Osteoblast (primary cell): Measurements from ENCODE around the gene RBM44. TPM values are rescaled to one million over a fixed set of nuclear protein-coding genes. Genes with fewer than 3 reads are reported as not detected.
A peak's percentile ranks its signal among the peaks of the same experiment; 100 is the strongest.

Source experiments
- DNase-seq: peaks from one replicate; pipeline ENCODE4 v3.0.0; 2011; ENCODE audit warnings: low spot score, mixed read lengths; ENCODE audit not compliant: insufficient read length; ENCODE audit errors: missing footprints
- H2AFZ ChIP-seq: 2 replicates; pipeline ENCODE4 v1.6.0; 2011; ENCODE audit warnings: mild to moderate bottlenecking, low read length
- H3K27ac ChIP-seq: 2 replicates; pipeline ENCODE4 v1.5.1; 2011; ENCODE audit warnings: mild to moderate bottlenecking, low read depth, low read length, moderate library complexity
- H3K27me3 ChIP-seq: 2 replicates; pipeline ENCODE4 v1.6.0; 2012; ENCODE audit warnings: mild to moderate bottlenecking, control low read depth, inconsistent platforms, low read length, moderate library complexity; ENCODE audit not compliant: insufficient read depth
- H3K36me3 ChIP-seq: 2 replicates; pipeline ENCODE4 v1.5.1; 2011; ENCODE audit warnings: mild to moderate bottlenecking, low read length, control low read depth, moderate library complexity; ENCODE audit not compliant: insufficient read depth
- H3K4me1 ChIP-seq: 2 replicates; pipeline ENCODE4 v1.5.1; 2011; ENCODE audit warnings: mild to moderate bottlenecking, low read length, control low read depth, moderate library complexity; ENCODE audit not compliant: insufficient read depth
- H3K4me2 ChIP-seq: 2 replicates; pipeline ENCODE4 v1.6.0; 2011; ENCODE audit warnings: mild to moderate bottlenecking, low read length; ENCODE audit not compliant: insufficient read depth
- H3K4me3 ChIP-seq: fragments of 200-600 bp; sonication (generic); 3 replicates; pipeline ENCODE4 v1.5.1; 2012; ENCODE audit warnings: mild to moderate bottlenecking, low read length, inconsistent platforms; ENCODE audit not compliant: insufficient read depth
- H3K79me2 ChIP-seq: 2 replicates; pipeline ENCODE4 v1.6.0; 2012; ENCODE audit warnings: mild to moderate bottlenecking, low read length, control low read depth, inconsistent platforms; ENCODE audit not compliant: insufficient read depth
- H3K9me3 ChIP-seq: 2 replicates; pipeline ENCODE4 v1.5.1; 2011; ENCODE audit warnings: low read depth, low read length, control low read depth
- H4K20me1 ChIP-seq: 2 replicates; pipeline ENCODE4 v1.6.0; 2012; ENCODE audit warnings: mild to moderate bottlenecking, low read length, control low read depth; ENCODE audit not compliant: insufficient read depth
- CTCF ChIP-seq: IDR thresholded peaks from 2 replicates; pipeline ENCODE4 v1.5.1; 2011; ENCODE audit warnings: mild to moderate bottlenecking, low read depth, low read length, moderate library complexity; ENCODE audit errors: extremely low read depth
- total RNA-seq: library from RNA; depleted of rRNA; stranded (reverse); fragments of >200 nt; gene quantifications from 2 replicates; pipeline ENCODE4 v1.2.3, GENCODE V29; 2012

Gene RBM44
- total RNA-seq, 1 donor: 0.72 TPM

GRCh38 chr2:237879058-237879430 is 80.5 kb downstream of the RBM44 start:
- H2AFZ ChIP-seq: no peak overlapping the region
- no peak overlapping the region for H3K4me2 ChIP-seq
- no peaks in the 10 kb centered on the region for H3K36me3 ChIP-seq
- no peaks in the 10 kb centered on the region for H3K9me3 ChIP-seq
- no peaks in the 10 kb centered on the region for H4K20me1 ChIP-seq
- DNase-seq: no peak
- no peak for TF ChIP-seq CTCF
- no peaks in the 10 kb centered on the region for H3K27me3 ChIP-seq
- no peak overlapping the region for H3K27ac ChIP-seq
- peaks cover 20% of the 10 kb centered on the region for H3K4me1 ChIP-seq
- no peak overlapping the region for H3K4me3 ChIP-seq
- H3K79me2 ChIP-seq: no peaks in the 10 kb centered on the region

- Histone ChIP-seq H3K4me3 (no peak overlapping the region), H3K4me2 (no peak overlapping the region), H3K27ac (no peak overlapping the region), H3K9me3 (no peaks in the 10 kb centered on the region), H3K4me1 (peaks cover 9% of the 10 kb centered on the region), H3K36me3 (no peaks in the 10 kb centered on the region), H3K79me2 (no peaks in the 10 kb centered on the region), H4K20me1 (no peaks in the 10 kb centered on the region), H2AFZ (no peak overlapping the region), H3K27me3 (no peaks in the 10 kb centered on the region)
- no peak for TF ChIP-seq CTCF
- DNase-seq: no peak
Observed at GRCh38 chr2:237879991-237880560, 81.5 kb downstream of the RBM44 start.

- H3K4me2 ChIP-seq: no peak overlapping the region
- no peak overlapping the region for H3K27ac ChIP-seq
- no peak for DNase-seq
- peaks cover 5% of the 10 kb centered on the region for H3K4me1 ChIP-seq
- no peaks in the 10 kb centered on the region for H3K36me3 ChIP-seq
- no peak for TF ChIP-seq CTCF
- H2AFZ ChIP-seq: no peak overlapping the region
- H3K4me3 ChIP-seq: no peak overlapping the region
- no peaks in the 10 kb centered on the region for H4K20me1 ChIP-seq
- no peaks in the 10 kb centered on the region for H3K9me3 ChIP-seq
- no peaks in the 10 kb centered on the region for H3K79me2 ChIP-seq
- no peaks in the 10 kb centered on the region for H3K27me3 ChIP-seq
Observed at GRCh38 chr2:237882510-237883481, 84.2 kb downstream of the RBM44 start.

DNA sequence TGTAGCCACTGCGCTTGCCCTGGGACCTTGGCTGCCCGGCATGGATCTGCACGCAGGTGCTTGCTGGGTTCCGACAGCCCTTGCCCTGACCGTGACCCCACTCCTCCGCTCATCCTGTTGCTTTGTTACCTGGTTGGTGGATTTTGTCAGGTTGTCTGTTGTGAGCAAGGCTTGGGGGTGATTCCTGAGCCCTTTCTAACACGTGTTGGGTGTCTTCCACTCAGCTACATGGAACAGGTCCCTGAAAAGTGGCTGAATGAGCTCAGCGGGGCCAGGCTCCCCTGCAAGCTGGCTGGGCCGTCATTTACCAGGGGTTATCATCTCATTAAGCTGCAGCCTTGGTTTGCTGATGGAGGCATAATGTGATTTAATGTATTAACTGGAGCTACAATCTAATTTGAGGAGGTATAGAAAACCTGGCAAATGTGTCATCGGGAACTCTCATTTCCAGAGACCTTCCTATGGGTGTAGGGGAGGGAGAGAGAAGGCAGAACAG is 85.4 kb downstream of the RBM44 start:
- Histone ChIP-seq H3K4me2 (no peak overlapping the region), H3K79me2 (no peaks in the 10 kb centered on the region), H4K20me1 (no peaks in the 10 kb centered on the region), H2AFZ (no peak overlapping the region), H3K4me3 (no peak overlapping the region), H3K27ac (no peak overlapping the region), H3K4me1 (peaks cover 9% of the 10 kb centered on the region), H3K9me3 (no peaks in the 10 kb centered on the region), H3K27me3 (no peaks in the 10 kb centered on the region), H3K36me3 (no peaks in the 10 kb centered on the region)
- peak; percentile 30 for DNase-seq
- TF ChIP-seq CTCF: no peak
